T-helper 2 cell (primary cell): Measurements from ENCODE around the gene NDUFA5.

ENCODE experiments used
- DNase-seq, 5 experiments: peaks; one replicate each; pipeline versions ENCODE4 v3.0.0 to v3.0.0-alpha.2; 2012 to 2022

NDUFA5 gene

GRCh38 chr7:123500878-123501489 is 56.6 kb downstream of the NDUFA5 start:
- DNase-seq, result no peak

GRCh38 chr7:123499211-123499970 is 58.2 kb downstream of the NDUFA5 start:
- DNase-seq, result no peak

GRCh38 chr7:123498601-123499000 is 59.0 kb downstream of the NDUFA5 start:
- DNase-seq, result no peak

GRCh38 chr7:123498031-123498430 is 59.6 kb downstream of the NDUFA5 start:
- DNase-seq, result no peak

- DNase-seq, result peak in 2 of 5 experiments; percentile 13 to 30
These were observed 63.3 kb downstream of the NDUFA5 start for GRCh38 chr7:123494193-123494796.

GRCh38 chr7:123492485-123492884 is 65.1 kb downstream of the NDUFA5 start:
- DNase-seq, result no peak
